ENCODE data around the gene FBH1.
"Not testable (repeated sequence)": the region's sequence is repeated elsewhere in the genome, so short reads cannot be mapped to it uniquely, and the experiment has no call there.

FBH1 gene

GRCh38 chr10:5860066-5860465 lies 30.0 kb upstream of the FBH1 start:
- no peaks in the 10 kb centered on the region for H3K27me3 ChIP-seq
- H3K9me3 ChIP-seq: no peaks in the 10 kb centered on the region
- H3K4me1 ChIP-seq (ENCODE audit: control insufficient read depth in 1 of 2, insufficient read depth in 1 of 2, low read depth in 1 of 2, low read length in 1 of 2): no peaks in the 10 kb centered on the region
- no peak for TF ChIP-seq CTCF (IDR thresholded peaks at IDR 0.05)
- H3K4me3 ChIP-seq (ENCODE audit: low read depth in 1 of 2, low read length in 1 of 2): no peak overlapping the region
- no peak overlapping the region for H3K27ac ChIP-seq
- H3K36me3 ChIP-seq: no peaks in the 10 kb centered on the region

- no peak for TF ChIP-seq CTCF (IDR thresholded peaks at IDR 0.05)
- no peaks in the 10 kb centered on the region for H3K9me3 ChIP-seq
- H3K27me3 ChIP-seq: no peaks in the 10 kb centered on the region
- peaks cover 11 to 13% of the 10 kb centered on the region in 2 experiments for H3K4me1 ChIP-seq (ENCODE audit: control insufficient read depth in 1 of 2, insufficient read depth in 1 of 2, low read depth in 1 of 2, low read length in 1 of 2)
- no peak overlapping the region for H3K4me3 ChIP-seq (ENCODE audit: low read depth in 1 of 2, low read length in 1 of 2)
- H3K36me3 ChIP-seq: no peaks in the 10 kb centered on the region
- H3K27ac ChIP-seq: no peak overlapping the region
Observed at GRCh38 chr10:5862360-5862961, 27.6 kb upstream of the FBH1 start.

- not testable (repeated sequence) for H3K36me3 ChIP-seq; H3K9me3 ChIP-seq; H3K27ac ChIP-seq; H3K4me3 ChIP-seq (ENCODE audit: low read depth in 1 of 2, low read length in 1 of 2); H3K27me3 ChIP-seq
- peaks cover 11 to 13% of the 10 kb centered on the region in 2 experiments for H3K4me1 ChIP-seq (ENCODE audit: control insufficient read depth in 1 of 2, insufficient read depth in 1 of 2, low read depth in 1 of 2, low read length in 1 of 2)
Observed at GRCh38 chr10:5862981-5863685, 26.9 kb upstream of the FBH1 start.

GRCh38 chr10:5866451-5867081 lies 23.5 kb upstream of the FBH1 start:
- H3K4me1 ChIP-seq (ENCODE audit: control insufficient read depth in 1 of 2, insufficient read depth in 1 of 2, low read depth in 1 of 2, low read length in 1 of 2): peaks cover 11 to 13% of the 10 kb centered on the region in 2 experiments
- not testable (repeated sequence) for H3K9me3 ChIP-seq, H3K27me3 ChIP-seq, H3K36me3 ChIP-seq
- peak overlapping the region in 1 of 2 experiments; percentile 10 for H3K4me3 ChIP-seq (ENCODE audit: low read depth in 1 of 2, low read length in 1 of 2)
- H3K27ac ChIP-seq: peak overlapping the region; percentile 29

GRCh38 chr10:5867091-5867615 lies 22.9 kb upstream of the FBH1 start:
- H3K4me3 ChIP-seq (ENCODE audit: low read depth in 1 of 2, low read length in 1 of 2): not testable (repeated sequence)

GRCh38 chr10:5868383-5868782 lies 21.7 kb upstream of the FBH1 start:
- not testable (repeated sequence) for H3K4me3 ChIP-seq (ENCODE audit: low read depth in 1 of 2, low read length in 1 of 2); H3K27ac ChIP-seq; H3K36me3 ChIP-seq; H3K9me3 ChIP-seq; H3K27me3 ChIP-seq
- H3K4me1 ChIP-seq (ENCODE audit: control insufficient read depth in 1 of 2, insufficient read depth in 1 of 2, low read depth in 1 of 2, low read length in 1 of 2): peaks cover 11 to 13% of the 10 kb centered on the region in 2 experiments

More at GRCh38 chr10:5867091-5867615, 22.9 kb upstream of the FBH1 start:
- H3K9me3 ChIP-seq, H3K27ac ChIP-seq, H3K36me3 ChIP-seq, H3K27me3 ChIP-seq: not testable (repeated sequence)
- H3K4me1 ChIP-seq (ENCODE audit: control insufficient read depth in 1 of 2, insufficient read depth in 1 of 2, low read depth in 1 of 2, low read length in 1 of 2): peaks cover 11 to 13% of the 10 kb centered on the region in 2 experiments

GRCh38 chr10:5869156-5869555 lies 20.9 kb upstream of the FBH1 start:
- no peak for TF ChIP-seq CTCF (IDR thresholded peaks at IDR 0.05)
- no peaks in the 10 kb centered on the region for H3K9me3 ChIP-seq
- no peak overlapping the region for H3K27ac ChIP-seq
- no peak overlapping the region for H3K4me3 ChIP-seq (ENCODE audit: low read depth in 1 of 2, low read length in 1 of 2)
- no peaks in the 10 kb centered on the region for H3K36me3 ChIP-seq
- no peaks in the 10 kb centered on the region for H3K27me3 ChIP-seq
- peaks cover 11 to 13% of the 10 kb centered on the region in 2 experiments for H3K4me1 ChIP-seq (ENCODE audit: control insufficient read depth in 1 of 2, insufficient read depth in 1 of 2, low read depth in 1 of 2, low read length in 1 of 2)
